HCT116 (cell line): ENCODE measurements around the gene CDKAL1. TPM values are rescaled to one million over a fixed set of nuclear protein-coding genes. Genes with fewer than 3 reads are reported as not detected.

Source experiments
- ATAC-seq: fragments of 200-7000 bp; cut with Tn5 transposase; 2 replicates; pipeline ENCODE4 v1.9.1; 2020; ENCODE audit warnings: mild to moderate bottlenecking, moderate library complexity
- BruUV-seq: library from RNA; stranded (reverse); fragments of 400-500 nt; replicated peaks from 2 replicates; lab custom pipeline; 2021; lab: Mats Ljungman, UMichigan
- CTCF ChIA-PET: fragments of 300-600 bp; sonication (Branson Sonifier 250); formaldehyde crosslinking; loops from one replicate; lab custom pipeline; 2021; ENCODE audit warnings: antibody characterized with exemption; lab: Charles Lee
- POLR2A ChIA-PET: fragments of 300-600, 350-600 bp; sonication (Branson Sonifier 250); formaldehyde crosslinking; loops from one replicate; lab custom pipeline; 2021; ENCODE audit warnings: antibody characterized with exemption; lab: Charles Lee
- RAD21 ChIA-PET, 2 experiments: fragments of 300-600 bp; sonication (Branson Sonifier 250); formaldehyde crosslinking; loops; one replicate each; lab custom pipeline; 2023; ENCODE audit warnings: low total read pairs in 2 of 2; ENCODE audit not compliant: uncharacterized antibody in 2 of 2, unreplicated experiment in 2 of 2, low non-redundant PET in 1 of 2; lab: Charles Lee
- DNase-seq: peaks from one replicate; pipeline ENCODE4 v3.0.0-alpha.2; 2010; ENCODE audit warnings: low read depth, low spot score
- H2AFZ ChIP-seq: fragments of 200-600 bp; shearing (Covaris generic), sonication (generic); 2 replicates; pipeline ENCODE4 v1.6.1; 2017; ENCODE audit warnings: low read depth, mixed run types, mixed read lengths, antibody characterized with exemption, low read length; ENCODE audit not compliant: poor library complexity, severe bottlenecking
- H3K27ac ChIP-seq: 2 replicates; pipeline ENCODE4 v1.5.1; 2012; ENCODE audit warnings: low read depth, low read length
- H3K27me3 ChIP-seq: fragments of 200-600 bp; sonication (generic); 2 replicates; pipeline ENCODE4 v1.6.1; 2016; ENCODE audit warnings: mixed run types, low read length, mixed read lengths; ENCODE audit not compliant: insufficient read depth
- H3K36me3 ChIP-seq, 2 experiments: fragments of 200-500 bp in 1 of 2; fragments of 200-600 bp in 1 of 2; sonication (Bioruptor generic) in 1 of 2; sonication (generic) in 1 of 2; 2 replicates each; pipeline versions ENCODE4 v1.5.1 to v1.6.1; 2014 to 2016; ENCODE audit warnings: low read length in 2 of 2, inconsistent platforms in 1 of 2, mixed read lengths in 1 of 2, mixed run types in 1 of 2; ENCODE audit not compliant: insufficient read depth in 2 of 2, control insufficient read depth in 1 of 2
- H3K4me1 ChIP-seq, 2 experiments: fragments of 200-600 bp in 1 of 2; sonication (generic) in 1 of 2; 2 replicates each; pipeline versions ENCODE4 v1.5.1 to v1.6.1; 2012 to 2017; ENCODE audit warnings: low read length in 2 of 2, inconsistent platforms in 1 of 2, mild to moderate bottlenecking in 1 of 2, mixed read lengths in 1 of 2, mixed run types in 1 of 2, moderate library complexity in 1 of 2; ENCODE audit not compliant: insufficient read depth in 2 of 2, control insufficient read depth in 1 of 2
- H3K4me2 ChIP-seq: fragments of 200-600 bp; sonication (generic); 2 replicates; pipeline ENCODE4 v1.6.1; 2017; ENCODE audit warnings: mixed run types, low read length, mixed read lengths
- H3K4me3 ChIP-seq, 2 experiments: fragments of 200-600 bp in 1 of 2; sonication (generic) in 1 of 2; replicated peaks in 1 of 2; 2 replicates each; pipeline ENCODE4 v1.5.1; 2011 to 2016; ENCODE audit warnings: low read length in 2 of 2, control low read depth in 1 of 2, low read depth in 1 of 2, mild to moderate bottlenecking in 1 of 2, mixed read lengths in 1 of 2, mixed run types in 1 of 2
- H3K79me2 ChIP-seq: fragments of 200-600 bp; sonication (generic); 2 replicates; pipeline ENCODE4 v1.6.1; 2017; ENCODE audit warnings: mild to moderate bottlenecking, mixed run types, low read length, moderate library complexity, mixed read lengths; ENCODE audit not compliant: insufficient read depth
- H3K9ac ChIP-seq: fragments of 200-600 bp; sonication (generic); 2 replicates; pipeline ENCODE4 v1.6.1; 2016; ENCODE audit warnings: low read length, mixed read lengths
- H3K9me2 ChIP-seq: fragments of 200-600 bp; sonication (generic), shearing (Covaris generic); 2 replicates; pipeline ENCODE4 v1.6.1; 2017; ENCODE audit warnings: mixed run types, mild to moderate bottlenecking, moderate library complexity; ENCODE audit not compliant: insufficient read depth
- H3K9me3 ChIP-seq, 2 experiments: fragments of 200-500 bp in 1 of 2; fragments of 200-600 bp in 1 of 2; sonication (Bioruptor generic) in 1 of 2; sonication (generic) in 1 of 2; 2 replicates each; pipeline ENCODE4 v1.6.1; 2014 to 2017; ENCODE audit warnings: low read length in 2 of 2, mixed read lengths in 2 of 2, inconsistent platforms in 1 of 2, low read depth in 1 of 2, mild to moderate bottlenecking in 1 of 2, mixed run types in 1 of 2, moderate library complexity in 1 of 2; ENCODE audit not compliant: control insufficient read depth in 1 of 2, insufficient read depth in 1 of 2
- H4K20me1 ChIP-seq: fragments of 200-600 bp; sonication (generic), shearing (Covaris generic); 2 replicates; pipeline ENCODE4 v1.6.1; 2017; ENCODE audit warnings: mixed run types, mild to moderate bottlenecking, moderate library complexity; ENCODE audit not compliant: insufficient read depth
- ATF3 ChIP-seq: IDR thresholded peaks from 2 replicates; pipeline ENCODE4 v1.6.1; 2012
- CBX3 ChIP-seq: IDR thresholded peaks from 2 replicates; pipeline ENCODE4 v1.6.1; 2012; ENCODE audit warnings: low read depth
- CEBPB ChIP-seq: IDR thresholded peaks from 2 replicates; pipeline ENCODE4 v1.6.1; 2012; ENCODE audit warnings: low read depth
- EGR1 ChIP-seq: IDR thresholded peaks from 2 replicates; pipeline ENCODE4 v1.6.1; 2012; ENCODE audit warnings: low read depth
- ELF1 ChIP-seq: IDR thresholded peaks from 2 replicates; pipeline ENCODE4 v1.6.1; 2012; ENCODE audit warnings: low read depth, borderline replicate concordance
- EZH2phosphoT487 ChIP-seq: fragments of 200-600 bp; IDR thresholded peaks from 2 replicates; pipeline ENCODE4 v1.6.1; 2018; ENCODE audit warnings: antibody characterized with exemption, borderline replicate concordance
- JUND ChIP-seq: IDR thresholded peaks from 2 replicates; pipeline ENCODE4 v1.6.1; 2012
- MAX ChIP-seq: IDR thresholded peaks from 2 replicates; pipeline ENCODE4 v1.6.1; 2012
- POLR2A ChIP-seq: IDR thresholded peaks from 2 replicates; pipeline ENCODE4 v1.7.0; 2011; ENCODE audit warnings: borderline replicate concordance; ENCODE audit not compliant: insufficient read depth, insufficient read length; ENCODE audit errors: extremely low read depth
- POLR2AphosphoS5 ChIP-seq: IDR thresholded peaks from 2 replicates; pipeline ENCODE4 v1.6.1; 2011; ENCODE audit warnings: mild to moderate bottlenecking, low read depth, low read length, moderate library complexity
- RAD21 ChIP-seq: IDR thresholded peaks from 2 replicates; pipeline ENCODE4 v1.6.1; 2012; ENCODE audit warnings: low read depth, mild to moderate bottlenecking
- SIN3A ChIP-seq: IDR thresholded peaks from 2 replicates; pipeline ENCODE4 v1.6.1; 2012; ENCODE audit warnings: low read depth
- SRF ChIP-seq: IDR thresholded peaks from 2 replicates; pipeline ENCODE4 v1.6.1; 2012; ENCODE audit warnings: low read depth
- TCF7L2 ChIP-seq: IDR thresholded peaks from 2 replicates; pipeline ENCODE4 v1.7.0; 2011; ENCODE audit warnings: borderline replicate concordance, inconsistent platforms; ENCODE audit not compliant: insufficient read depth, insufficient read length; ENCODE audit errors: extremely low read depth
- YY1 ChIP-seq: IDR thresholded peaks from 2 replicates; pipeline ENCODE4 v1.6.1; 2011; ENCODE audit warnings: low read length, low read depth, moderate library complexity, mild to moderate bottlenecking; ENCODE audit not compliant: insufficient replicate concordance; ENCODE audit errors: extremely low read depth
- ZNF274 ChIP-seq: fragments of 200-500 bp; sonication (Bioruptor generic); IDR thresholded peaks from 2 replicates; pipeline ENCODE4 v1.6.1; 2014; ENCODE audit warnings: mild to moderate bottlenecking, low read depth, low read length, inconsistent platforms
- intact Hi-C: fragments of 100-400 bp; cut with micrococcal nuclease; formaldehyde crosslinking; loops from 2 replicates; pipeline ENCODE4 v1.10.0; 2022
- total RNA-seq: library from RNA; stranded (reverse); gene quantifications from one replicate; pipeline ENCODE4 v1.2.1, GENCODE V29; 2021; ENCODE audit not compliant: unreplicated experiment
- TF ChIP-seq, protein P1 (sequence below): IDR thresholded peaks from 2 replicates; pipeline ENCODE4 v1.6.1; 2011; ENCODE audit warnings: mild to moderate bottlenecking, low read length, moderate library complexity; ENCODE audit not compliant: insufficient replicate concordance; ENCODE audit errors: extremely low read depth
- TF ChIP-seq, protein P2 (sequence below): IDR thresholded peaks from 2 replicates; pipeline ENCODE4 v1.6.1; 2012; ENCODE audit warnings: low read depth

The CDKAL1 gene
- total RNA-seq, 1 experiment from 2014 or later, result 14.9 TPM

DNA sequence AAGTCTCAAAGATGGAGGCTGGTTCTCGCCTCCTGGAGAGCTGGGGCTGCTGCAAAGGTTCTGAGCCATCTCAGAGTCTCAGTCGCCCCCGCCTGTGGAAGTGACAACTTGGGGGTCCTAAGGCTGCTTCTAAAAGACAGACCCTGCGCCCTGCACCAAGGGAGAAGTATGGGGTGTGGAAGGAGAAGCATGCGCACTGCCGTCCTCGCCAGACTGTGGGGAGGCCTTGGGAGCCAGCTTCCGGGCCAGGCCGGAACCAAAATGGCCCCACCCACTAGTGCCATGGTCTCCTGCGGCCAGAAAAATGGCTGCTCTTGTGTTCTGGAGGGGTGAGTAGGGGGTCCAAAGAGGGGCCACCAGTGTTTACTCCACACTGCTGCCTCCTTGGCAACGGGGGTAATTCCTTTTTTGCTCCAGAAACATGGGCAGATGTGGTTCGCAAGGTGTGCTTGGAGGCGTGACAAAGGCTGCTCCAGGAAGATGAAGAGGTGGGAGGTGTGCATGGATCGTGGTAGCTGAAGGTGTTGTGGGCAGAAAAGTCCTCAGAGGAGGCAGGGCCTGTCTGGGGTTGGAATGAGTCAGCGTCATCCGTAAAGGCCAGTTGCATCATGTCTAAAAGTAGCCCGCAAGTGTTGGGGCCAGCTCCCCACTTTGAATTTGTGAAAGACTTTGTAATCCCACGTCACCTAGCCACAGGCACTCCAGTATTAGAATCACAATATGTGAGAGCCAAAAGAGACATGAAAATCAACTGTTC, 729.5 kb downstream of the CDKAL1 start:
- Histone ChIP-seq H3K9me2 (0 out of 2 replicates have a peak, but pooled peaks cover 2% of the 10 kb centered on the region), H3K27ac (no peak overlapping the region), H3K36me3 (no peaks in the 10 kb centered on the region), H3K9me3 (no peaks in the 10 kb centered on the region), H3K9ac (no peak overlapping the region), H3K4me1 (peaks cover 0 to 8% of the 10 kb centered on the region in 2 experiments; a peak in 1 of 4 replicates), H3K4me3 (no peak overlapping the region), H3K4me2 (no peak overlapping the region), H2AFZ (no peak overlapping the region), H3K27me3 (no peaks in the 10 kb centered on the region), H4K20me1 (no peaks in the 10 kb centered on the region), H3K79me2 (no peaks in the 10 kb centered on the region)
- CTCF ChIA-PET, result no interaction called here
- POLR2A ChIA-PET, result no interaction called here
- RAD21 ChIA-PET, result interaction anchor here in 1 of 2 experiments (0.6 kb wide), 1 partner anchor 12 kb away, joined by 6 read pairs; no protein-coding TSS in a partner anchor
- intact Hi-C loops, result no loop called here
- no peak for TF ChIP-seq EZH2phosphoT487
- no peak for TF ChIP-seq TCF7L2
- TF ChIP-seq POLR2AphosphoS5, result no peak
- TF ChIP-seq, protein P1, sequence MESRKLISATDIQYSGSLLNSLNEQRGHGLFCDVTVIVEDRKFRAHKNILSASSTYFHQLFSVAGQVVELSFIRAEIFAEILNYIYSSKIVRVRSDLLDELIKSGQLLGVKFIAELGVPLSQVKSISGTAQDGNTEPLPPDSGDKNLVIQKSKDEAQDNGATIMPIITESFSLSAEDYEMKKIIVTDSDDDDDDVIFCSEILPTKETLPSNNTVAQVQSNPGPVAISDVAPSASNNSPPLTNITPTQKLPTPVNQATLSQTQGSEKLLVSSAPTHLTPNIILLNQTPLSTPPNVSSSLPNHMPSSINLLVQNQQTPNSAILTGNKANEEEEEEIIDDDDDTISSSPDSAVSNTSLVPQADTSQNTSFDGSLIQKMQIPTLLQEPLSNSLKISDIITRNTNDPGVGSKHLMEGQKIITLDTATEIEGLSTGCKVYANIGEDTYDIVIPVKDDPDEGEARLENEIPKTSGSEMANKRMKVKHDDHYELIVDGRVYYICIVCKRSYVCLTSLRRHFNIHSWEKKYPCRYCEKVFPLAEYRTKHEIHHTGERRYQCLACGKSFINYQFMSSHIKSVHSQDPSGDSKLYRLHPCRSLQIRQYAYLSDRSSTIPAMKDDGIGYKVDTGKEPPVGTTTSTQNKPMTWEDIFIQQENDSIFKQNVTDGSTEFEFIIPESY, result no peak
- TF ChIP-seq ATF3, result no peak
- TF ChIP-seq SIN3A, result no peak
- no peak for TF ChIP-seq CBX3
- TF ChIP-seq RAD21, result no peak
- TF ChIP-seq CEBPB, result no peak
- no peak for TF ChIP-seq SRF
- TF ChIP-seq ZNF274, result no peak
- TF ChIP-seq JUND, result no peak
- TF ChIP-seq, protein P2, sequence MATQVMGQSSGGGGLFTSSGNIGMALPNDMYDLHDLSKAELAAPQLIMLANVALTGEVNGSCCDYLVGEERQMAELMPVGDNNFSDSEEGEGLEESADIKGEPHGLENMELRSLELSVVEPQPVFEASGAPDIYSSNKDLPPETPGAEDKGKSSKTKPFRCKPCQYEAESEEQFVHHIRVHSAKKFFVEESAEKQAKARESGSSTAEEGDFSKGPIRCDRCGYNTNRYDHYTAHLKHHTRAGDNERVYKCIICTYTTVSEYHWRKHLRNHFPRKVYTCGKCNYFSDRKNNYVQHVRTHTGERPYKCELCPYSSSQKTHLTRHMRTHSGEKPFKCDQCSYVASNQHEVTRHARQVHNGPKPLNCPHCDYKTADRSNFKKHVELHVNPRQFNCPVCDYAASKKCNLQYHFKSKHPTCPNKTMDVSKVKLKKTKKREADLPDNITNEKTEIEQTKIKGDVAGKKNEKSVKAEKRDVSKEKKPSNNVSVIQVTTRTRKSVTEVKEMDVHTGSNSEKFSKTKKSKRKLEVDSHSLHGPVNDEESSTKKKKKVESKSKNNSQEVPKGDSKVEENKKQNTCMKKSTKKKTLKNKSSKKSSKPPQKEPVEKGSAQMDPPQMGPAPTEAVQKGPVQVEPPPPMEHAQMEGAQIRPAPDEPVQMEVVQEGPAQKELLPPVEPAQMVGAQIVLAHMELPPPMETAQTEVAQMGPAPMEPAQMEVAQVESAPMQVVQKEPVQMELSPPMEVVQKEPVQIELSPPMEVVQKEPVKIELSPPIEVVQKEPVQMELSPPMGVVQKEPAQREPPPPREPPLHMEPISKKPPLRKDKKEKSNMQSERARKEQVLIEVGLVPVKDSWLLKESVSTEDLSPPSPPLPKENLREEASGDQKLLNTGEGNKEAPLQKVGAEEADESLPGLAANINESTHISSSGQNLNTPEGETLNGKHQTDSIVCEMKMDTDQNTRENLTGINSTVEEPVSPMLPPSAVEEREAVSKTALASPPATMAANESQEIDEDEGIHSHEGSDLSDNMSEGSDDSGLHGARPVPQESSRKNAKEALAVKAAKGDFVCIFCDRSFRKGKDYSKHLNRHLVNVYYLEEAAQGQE, result no peak
- TF ChIP-seq MAX, result no peak
- TF ChIP-seq YY1, result no peak
- TF ChIP-seq POLR2A, result no peak
- no peak for TF ChIP-seq EGR1
- TF ChIP-seq ELF1, result no peak
- ATAC-seq, result no peak
- BruUV-seq, result no TSS peak
- DNase-seq, result no peak
